ENCODE results near the gene SLC39A11. TPM values are rescaled to one million over a fixed set of nuclear protein-coding genes. Genes with fewer than 3 reads are reported as not detected.
"Not testable (repeated sequence)": the region's sequence is repeated elsewhere in the genome, so short reads cannot be mapped to it uniquely, and the experiment has no call there.

Gene SLC39A11
- polyA plus RNA-seq, 1 donor, result 24.4 TPM

GRCh38 chr17:73011016-73011486 lies 81.4 kb downstream of the SLC39A11 start:
- DNase-seq, result no peak

- DNase-seq, result no peak
Measured at GRCh38 chr17:73010414-73010813, 82.1 kb downstream of the SLC39A11 start.

- DNase-seq, result no peak
Measured at GRCh38 chr17:73007407-73007806, 85.1 kb downstream of the SLC39A11 start.

- DNase-seq, result no peak
Measured at GRCh38 chr17:73005360-73005759, 87.1 kb downstream of the SLC39A11 start.

GRCh38 chr17:73003487-73003886 lies 89.0 kb downstream of the SLC39A11 start:
- DNase-seq, result no peak

- no peak for DNase-seq
Measured at GRCh38 chr17:73000832-73001231, 91.7 kb downstream of the SLC39A11 start.

GRCh38 chr17:72999474-72999873 lies 93.0 kb downstream of the SLC39A11 start:
- DNase-seq, result not testable (repeated sequence)

GRCh38 chr17:72998343-72998742 lies 94.1 kb downstream of the SLC39A11 start:
- DNase-seq, result no peak

GRCh38 chr17:72997559-72997958 lies 94.9 kb downstream of the SLC39A11 start:
- DNase-seq, result no peak

- no peak for DNase-seq
Measured at GRCh38 chr17:72996791-72997190, 95.7 kb downstream of the SLC39A11 start.

GRCh38 chr17:72995008-72995656 lies 97.4 kb downstream of the SLC39A11 start:
- no peak for DNase-seq

GRCh38 chr17:72992783-72993467 lies 99.6 kb downstream of the SLC39A11 start:
- DNase-seq, result not testable (repeated sequence)

GRCh38 chr17:72991651-72992050 lies 100.8 kb downstream of the SLC39A11 start:
- DNase-seq, result no peak

GRCh38 chr17:72989074-72989610 lies 103.3 kb downstream of the SLC39A11 start:
- DNase-seq, result no peak

GRCh38 chr17:72988451-72988850 lies 104.0 kb downstream of the SLC39A11 start:
- DNase-seq, result no peak

- no peak for DNase-seq
Measured at GRCh38 chr17:72987166-72987565, 105.3 kb downstream of the SLC39A11 start.

GRCh38 chr17:72985882-72986720 lies 106.4 kb downstream of the SLC39A11 start:
- peak; percentile 75 for DNase-seq

GRCh38 chr17:72984926-72985325 lies 107.6 kb downstream of the SLC39A11 start:
- DNase-seq, result no peak

- no peak for DNase-seq
Measured at GRCh38 chr17:72984145-72984925, 108.2 kb downstream of the SLC39A11 start.

- no peak for DNase-seq
Measured at GRCh38 chr17:72982680-72983079, 109.8 kb downstream of the SLC39A11 start.

GRCh38 chr17:72978593-72979218 lies 113.8 kb downstream of the SLC39A11 start:
- no peak for DNase-seq

Data from left kidney (tissue), 2 donors.